Measurements from ENCODE around the gene TCL1B. TPM values are rescaled to one million over a fixed set of nuclear protein-coding genes. Genes with fewer than 3 reads are reported as not detected.

Gene TCL1B
- total RNA-seq, 1 experiment from 2014 or later = not detected

- no peak for ATAC-seq
- no peaks in the 10 kb centered on the region for H3K9me3 ChIP-seq (ENCODE audit: control insufficient read depth, insufficient read depth, low read depth, low read length)
- no peaks in the 10 kb centered on the region for H3K36me3 ChIP-seq (ENCODE audit: control insufficient read depth, insufficient read depth, low read length)
- no TSS peak for BruUV-seq (replicated peaks)
- ChIA-PET POLR2A (no interaction called here), CTCF (no interaction called here)
- no peaks in the 10 kb centered on the region for H3K4me1 ChIP-seq (ENCODE audit: control insufficient read depth, insufficient read depth, low read length)
- intact Hi-C loops (cut with micrococcal nuclease; ENCODE audit: unreplicated experiment) = no loop called here
- H3K27ac ChIP-seq (ENCODE audit: low read length) = no peak overlapping the region
- H3K27me3 ChIP-seq (ENCODE audit: control insufficient read depth, insufficient read depth, low read length) = no peaks in the 10 kb centered on the region
- H3K4me3 ChIP-seq (ENCODE audit: low read depth in 2 of 2, low read length in 2 of 2) = no peak overlapping the region
- DNase-seq (ENCODE audit: low read depth, low spot score) = no peak
- in situ Hi-C loops (cut with HindIII; ENCODE audit: low pct_unique_long_range_greater_than_20kb, low sequenced_read_pairs) = no loop called here
- TF ChIP-seq CTCF (IDR thresholded peaks at IDR 0.05) (no peak), SIN3A (IDR thresholded peaks at IDR 0.05; ENCODE audit: borderline replicate concordance, insufficient read depth, low read depth, low read length) (no peak), TCF7L2 (IDR thresholded peaks at IDR 0.05; ENCODE audit: low read depth, low read length) (no peak), REST (IDR thresholded peaks at IDR 0.05; ENCODE audit: insufficient read depth in 1 of 2, low read depth in 2 of 2, low read length in 1 of 2) (no peak), POLR2AphosphoS5 (IDR thresholded peaks at IDR 0.05; ENCODE audit: low read depth, low read length) (no peak)
Observed at GRCh38 chr14:95686935-95687334, 709 bp downstream of the TCL1B start.

GRCh38 chr14:95689441-95689840 lies 3.2 kb downstream of the TCL1B start:
- no peak for DNase-seq (ENCODE audit: low read depth, low spot score)
- BruUV-seq (replicated peaks) = no TSS peak
- in situ Hi-C loops (cut with HindIII; ENCODE audit: low pct_unique_long_range_greater_than_20kb, low sequenced_read_pairs) = no loop called here
- CTCF ChIA-PET = no interaction called here
- intact Hi-C loops (cut with micrococcal nuclease; ENCODE audit: unreplicated experiment) = no loop called here
- no peaks in the 10 kb centered on the region for H3K36me3 ChIP-seq (ENCODE audit: control insufficient read depth, insufficient read depth, low read length)
- no peak for ATAC-seq
- H3K4me1 ChIP-seq (ENCODE audit: control insufficient read depth, insufficient read depth, low read length) = no peaks in the 10 kb centered on the region
- H3K27me3 ChIP-seq (ENCODE audit: control insufficient read depth, insufficient read depth, low read length) = no peaks in the 10 kb centered on the region
- no peak overlapping the region for H3K4me3 ChIP-seq (ENCODE audit: low read depth in 2 of 2, low read length in 2 of 2)
- H3K9me3 ChIP-seq (ENCODE audit: control insufficient read depth, insufficient read depth, low read depth, low read length) = no peaks in the 10 kb centered on the region
- POLR2A ChIA-PET = no interaction called here
- no peak for TF ChIP-seq SIN3A (IDR thresholded peaks at IDR 0.05; ENCODE audit: borderline replicate concordance, insufficient read depth, low read depth, low read length)
- no peak for TF ChIP-seq CTCF (IDR thresholded peaks at IDR 0.05)
- no peak for TF ChIP-seq REST (IDR thresholded peaks at IDR 0.05; ENCODE audit: insufficient read depth in 1 of 2, low read depth in 2 of 2, low read length in 1 of 2)
- no peak for TF ChIP-seq TCF7L2 (IDR thresholded peaks at IDR 0.05; ENCODE audit: low read depth, low read length)
- no peak for TF ChIP-seq POLR2AphosphoS5 (IDR thresholded peaks at IDR 0.05; ENCODE audit: low read depth, low read length)
- no peak overlapping the region for H3K27ac ChIP-seq (ENCODE audit: low read length)

Measured in Panc1 (cell line).